Liver (tissue), 9 donors: ENCODE results near the gene APELA. TPM values are rescaled to one million over a fixed set of nuclear protein-coding genes. Genes with fewer than 3 reads are reported as not detected.
"Not testable (repeated sequence)": the region's sequence is repeated elsewhere in the genome, so short reads cannot be mapped to it uniquely, and the experiment has no call there.

Experiments used
- DNase-seq: peaks from one replicate; pipeline ENCODE4 v3.0.0-alpha.2; 2017; ENCODE audit warnings: low spot score
- H3K27ac ChIP-seq, 2 donors: one replicate each; pipeline ENCODE4 v1.7.0; 2013; ENCODE audit warnings: inconsistent platforms in 2 of 2, low read length in 2 of 2, control low read depth in 1 of 2, low read depth in 1 of 2, mild to moderate bottlenecking in 1 of 2
- H3K27me3 ChIP-seq, 4 donors: one replicate each; pipeline versions ENCODE4 v1.6.1 to v1.7.0; 2013; ENCODE audit warnings: low read length in 3 of 4, inconsistent platforms in 1 of 4, mild to moderate bottlenecking in 1 of 4, moderate library complexity in 1 of 4; ENCODE audit not compliant: control insufficient read depth in 4 of 4, insufficient read depth in 4 of 4
- H3K36me3 ChIP-seq, 4 donors: one replicate each; pipeline versions ENCODE4 v1.6.1 to v1.7.0; 2013; ENCODE audit warnings: low read length in 3 of 4, mild to moderate bottlenecking in 3 of 4, low read depth in 1 of 4, moderate library complexity in 1 of 4; ENCODE audit not compliant: control insufficient read depth in 4 of 4, insufficient read depth in 3 of 4
- H3K4me1 ChIP-seq, 4 donors: one replicate each; pipeline versions ENCODE4 v1.6.1 to v1.7.0; 2013; ENCODE audit warnings: low read length in 3 of 4, mild to moderate bottlenecking in 3 of 4, moderate library complexity in 1 of 4; ENCODE audit not compliant: control insufficient read depth in 4 of 4, insufficient read depth in 4 of 4
- H3K4me3 ChIP-seq, 3 donors: one replicate each; pipeline versions ENCODE4 v1.6.1 to v1.7.0; 2013; ENCODE audit warnings: low read length in 3 of 3, control low read depth in 1 of 3, low read depth in 1 of 3, mild to moderate bottlenecking in 1 of 3
- H3K9ac ChIP-seq, 2 donors: one replicate each; pipeline ENCODE4 v1.7.0; 2013; ENCODE audit warnings: low read length in 2 of 2, mild to moderate bottlenecking in 2 of 2, moderate library complexity in 2 of 2, control low read depth in 1 of 2, low read depth in 1 of 2
- H3K9me3 ChIP-seq, 4 donors: one replicate each; pipeline versions ENCODE4 v1.6.1 to v1.7.0; 2013; ENCODE audit warnings: low read length in 3 of 4; ENCODE audit not compliant: control insufficient read depth in 4 of 4
- CTCF ChIP-seq: fragments of 150-350 bp; IDR thresholded peaks from 2 replicates; pipeline ENCODE4 v1.5.1; 2017; ENCODE audit warnings: improper control_type of control experiment, low read depth, low read length; ENCODE audit not compliant: missing input control
- EGR1 ChIP-seq, 2 donors: IDR thresholded peaks; 2 replicates each; pipeline ENCODE4 v1.6.1; 2016 to 2018; ENCODE audit warnings: antibody characterized with exemption in 2 of 2, low read depth in 2 of 2
- GABPA ChIP-seq, 2 donors: IDR thresholded peaks in 1 of 2; conservative IDR thresholded peaks in 1 of 2; 2 replicates each; pipeline ENCODE4 v1.6.1; 2016; ENCODE audit warnings: antibody characterized with exemption in 2 of 2, mild to moderate bottlenecking in 1 of 2, moderate library complexity in 1 of 2
- RAD21 ChIP-seq, 2 donors: IDR thresholded peaks; 2 replicates each; pipeline ENCODE4 v1.6.1; 2016; ENCODE audit warnings: antibody characterized with exemption in 2 of 2, mild to moderate bottlenecking in 2 of 2
- RXRA ChIP-seq, 2 donors: IDR thresholded peaks; 2 replicates each; pipeline ENCODE4 v1.6.1; 2017 to 2018; ENCODE audit warnings: antibody characterized with exemption in 2 of 2, mild to moderate bottlenecking in 1 of 2
- YY1 ChIP-seq: IDR thresholded peaks from 2 replicates; pipeline ENCODE4 v1.6.1; 2016; ENCODE audit warnings: antibody characterized with exemption, mild to moderate bottlenecking
- ZBTB33 ChIP-seq: IDR thresholded peaks from 2 replicates; pipeline ENCODE4 v1.6.1; 2016; ENCODE audit warnings: antibody characterized with exemption
- WGBS: extraction: QIAGEN DNeasy Blood & Tissue Kit; methylation state at CpG from one replicate; pipeline ENCODE4 v1.1.7; 2013; 5-methylcytosine and 5-hydroxymethylcytosine counted together
- polyA plus RNA-seq, 2 donors: library from polyadenylated mRNA; stranded (reverse) in 1 of 2; unstranded in 1 of 2; fragments of 200-250 nt in 1 of 2; fragments of >200 nt in 1 of 2; fragmentation: Nextera tagmentation in 1 of 2; extraction: Ambion mirVana in 1 of 2; gene quantifications; one replicate each; pipeline versions ENCODE4 v1.2.1 to v1.2.3, GENCODE V29; 2013 to 2015
- total RNA-seq, 2 donors: library from RNA; depleted of rRNA; stranded (reverse); fragments of >200 nt; gene quantifications; one replicate each; pipeline ENCODE4 v1.2.3, GENCODE V29; 2014
- TF ChIP-seq, protein P1 (sequence below): IDR thresholded peaks from 2 replicates; pipeline ENCODE4 v1.6.1; 2016; ENCODE audit warnings: antibody characterized with exemption
- TF ChIP-seq, protein P2 (sequence below): IDR thresholded peaks from 2 replicates; pipeline ENCODE4 v1.6.1; 2016; ENCODE audit warnings: antibody characterized with exemption, mild to moderate bottlenecking
- donor health status: healthy.
- donor health status: healthy.
- donor health status: healthy.
- donor health status: healthy.
- donor health status: healthy.

Gene APELA
- total and polyA plus RNA-seq, 4 donors = 1.6 TPM; not detected in 3

DNA sequence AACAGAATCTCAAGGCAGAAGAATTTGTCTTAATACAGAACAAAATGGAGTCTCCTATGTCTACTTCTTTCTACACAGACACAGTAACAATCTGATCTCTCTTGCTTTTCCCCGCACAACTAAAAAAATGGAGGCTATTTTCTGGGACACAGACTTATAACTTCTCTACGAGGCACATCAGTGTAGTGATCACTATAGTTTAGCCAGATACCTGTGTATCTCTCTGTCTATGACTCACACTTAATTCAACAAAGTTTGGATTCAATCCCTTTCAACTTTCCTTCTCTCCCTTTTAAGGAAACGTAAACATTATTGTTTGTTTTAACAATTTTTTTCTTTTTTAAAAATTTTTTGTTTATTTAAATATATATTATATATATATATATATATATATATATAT, 29.4 kb downstream of the APELA start:
- no peak overlapping the region for H3K27ac ChIP-seq
- TF ChIP-seq RAD21 (IDR thresholded peaks at IDR 0.05) = no peak
- TF ChIP-seq YY1 = no peak
- no peak for TF ChIP-seq CTCF
- TF ChIP-seq ZBTB33 = no peak
- TF ChIP-seq GABPA (IDR thresholded peaks at IDR 0.05 in 1 of 2, conservative IDR thresholded peaks at IDR 0.05 in 1 of 2) = no peak
- no peak for TF ChIP-seq EGR1 (IDR thresholded peaks at IDR 0.05; ENCODE audit: low read depth in 2 of 2)
- TF ChIP-seq RXRA (IDR thresholded peaks at IDR 0.05) = no peak
- TF ChIP-seq, protein P1, sequence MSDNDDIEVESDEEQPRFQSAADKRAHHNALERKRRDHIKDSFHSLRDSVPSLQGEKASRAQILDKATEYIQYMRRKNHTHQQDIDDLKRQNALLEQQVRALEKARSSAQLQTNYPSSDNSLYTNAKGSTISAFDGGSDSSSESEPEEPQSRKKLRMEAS = no peak
- H3K27me3 ChIP-seq = no peaks in the 10 kb centered on the region
- WGBS = 53% methylated on average over 3 of the region's 3 CpGs
- no peak for DNase-seq
- H3K36me3 ChIP-seq = no peaks in the 10 kb centered on the region
- H3K4me3 ChIP-seq = no peak overlapping the region
- no peaks in the 10 kb centered on the region for H3K4me1 ChIP-seq
- no peak overlapping the region for H3K9ac ChIP-seq
- H3K9me3 ChIP-seq = no peaks in the 10 kb centered on the region

DNA sequence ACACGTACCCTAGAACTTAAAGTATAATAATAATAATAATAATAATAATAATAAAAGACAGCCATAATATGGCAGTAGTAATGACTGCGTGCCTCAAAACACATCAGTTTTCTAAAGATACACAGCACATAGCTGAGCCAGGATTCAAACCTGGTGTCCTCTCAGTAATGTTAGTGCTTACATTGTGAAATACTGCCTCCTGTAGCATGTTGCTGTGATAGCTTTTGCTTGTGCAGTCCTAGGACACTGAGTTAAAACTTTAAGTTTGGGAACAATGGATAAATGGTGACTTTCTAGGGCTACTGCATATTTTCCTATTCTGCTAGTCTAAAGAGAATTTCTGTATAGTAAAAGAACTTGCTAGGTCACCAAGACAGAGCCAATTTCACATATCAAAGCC, 36.5 kb downstream of the APELA start:
- WGBS = 78% methylated on average over 2 of the region's 2 CpGs
- not testable (repeated sequence) for H3K4me3 ChIP-seq, H3K9me3 ChIP-seq, H3K36me3 ChIP-seq, H3K27ac ChIP-seq, H3K27me3 ChIP-seq, DNase-seq, H3K4me1 ChIP-seq, H3K9ac ChIP-seq

- H3K27me3 ChIP-seq = peaks cover 0 to 2% (median 0%) of the 10 kb centered on the region in 4 donors
- H3K27ac ChIP-seq = no peak overlapping the region
- no peak for DNase-seq
- H3K4me1 ChIP-seq = no peaks in the 10 kb centered on the region
- no peak overlapping the region for H3K4me3 ChIP-seq
- H3K9me3 ChIP-seq = no peaks in the 10 kb centered on the region
- H3K9ac ChIP-seq = no peak overlapping the region
- 55% methylated on average over 3 of the region's 3 CpGs for WGBS
- TF ChIP-seq, protein P2, sequence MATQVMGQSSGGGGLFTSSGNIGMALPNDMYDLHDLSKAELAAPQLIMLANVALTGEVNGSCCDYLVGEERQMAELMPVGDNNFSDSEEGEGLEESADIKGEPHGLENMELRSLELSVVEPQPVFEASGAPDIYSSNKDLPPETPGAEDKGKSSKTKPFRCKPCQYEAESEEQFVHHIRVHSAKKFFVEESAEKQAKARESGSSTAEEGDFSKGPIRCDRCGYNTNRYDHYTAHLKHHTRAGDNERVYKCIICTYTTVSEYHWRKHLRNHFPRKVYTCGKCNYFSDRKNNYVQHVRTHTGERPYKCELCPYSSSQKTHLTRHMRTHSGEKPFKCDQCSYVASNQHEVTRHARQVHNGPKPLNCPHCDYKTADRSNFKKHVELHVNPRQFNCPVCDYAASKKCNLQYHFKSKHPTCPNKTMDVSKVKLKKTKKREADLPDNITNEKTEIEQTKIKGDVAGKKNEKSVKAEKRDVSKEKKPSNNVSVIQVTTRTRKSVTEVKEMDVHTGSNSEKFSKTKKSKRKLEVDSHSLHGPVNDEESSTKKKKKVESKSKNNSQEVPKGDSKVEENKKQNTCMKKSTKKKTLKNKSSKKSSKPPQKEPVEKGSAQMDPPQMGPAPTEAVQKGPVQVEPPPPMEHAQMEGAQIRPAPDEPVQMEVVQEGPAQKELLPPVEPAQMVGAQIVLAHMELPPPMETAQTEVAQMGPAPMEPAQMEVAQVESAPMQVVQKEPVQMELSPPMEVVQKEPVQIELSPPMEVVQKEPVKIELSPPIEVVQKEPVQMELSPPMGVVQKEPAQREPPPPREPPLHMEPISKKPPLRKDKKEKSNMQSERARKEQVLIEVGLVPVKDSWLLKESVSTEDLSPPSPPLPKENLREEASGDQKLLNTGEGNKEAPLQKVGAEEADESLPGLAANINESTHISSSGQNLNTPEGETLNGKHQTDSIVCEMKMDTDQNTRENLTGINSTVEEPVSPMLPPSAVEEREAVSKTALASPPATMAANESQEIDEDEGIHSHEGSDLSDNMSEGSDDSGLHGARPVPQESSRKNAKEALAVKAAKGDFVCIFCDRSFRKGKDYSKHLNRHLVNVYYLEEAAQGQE = no peak
- no peaks in the 10 kb centered on the region for H3K36me3 ChIP-seq
Measured at GRCh38 chr4:164918956-164919355, 42.0 kb downstream of the APELA start.
